Stimulated activated CD4-positive, alpha-beta T cell treated with anti-CD3 and anti-CD28 coated beads, Interleukin-12 subunit alpha, Interleukin-12 subunit beta, amount 100 ng/mL, for 4 hours (primary cell): ENCODE results near the gene KLHL30.
"Not testable (repeated sequence)": the region's sequence is repeated elsewhere in the genome, so short reads cannot be mapped to it uniquely, and the experiment has no call there.

Experiments used
- DNase-seq: peaks from one replicate; pipeline ENCODE4 v3.0.0-alpha.2; 2020

KLHL30 gene

GRCh38 chr2:238163481-238164198, 25.2 kb downstream of the KLHL30 start:
- DNase-seq = no peak

- DNase-seq = no peak
These were observed 26.4 kb downstream of the KLHL30 start for GRCh38 chr2:238164906-238165287.

GRCh38 chr2:238165288-238165921, 26.9 kb downstream of the KLHL30 start:
- DNase-seq = no peak

- DNase-seq = no peak
These were observed 28.2 kb downstream of the KLHL30 start for GRCh38 chr2:238166391-238167343.

- no peak for DNase-seq
These were observed 28.9 kb downstream of the KLHL30 start for GRCh38 chr2:238167344-238167715.

- DNase-seq = no peak
These were observed 29.3 kb downstream of the KLHL30 start for GRCh38 chr2:238167761-238168160.

GRCh38 chr2:238168196-238169047, 30.0 kb downstream of the KLHL30 start:
- DNase-seq = no peak

GRCh38 chr2:238169048-238169707, 30.7 kb downstream of the KLHL30 start:
- no peak for DNase-seq

- DNase-seq = no peak
These were observed 31.3 kb downstream of the KLHL30 start for GRCh38 chr2:238169708-238170251.

GRCh38 chr2:238170386-238171071, 32.1 kb downstream of the KLHL30 start:
- no peak for DNase-seq

- not testable (repeated sequence) for DNase-seq
These were observed 32.6 kb downstream of the KLHL30 start for GRCh38 chr2:238171072-238171431.

- no peak for DNase-seq
These were observed 33.2 kb downstream of the KLHL30 start for GRCh38 chr2:238171575-238172187.

GRCh38 chr2:238172439-238172838, 34.0 kb downstream of the KLHL30 start:
- no peak for DNase-seq

- no peak for DNase-seq
These were observed 35.2 kb downstream of the KLHL30 start for GRCh38 chr2:238173692-238174091.

- no peak for DNase-seq
These were observed 35.8 kb downstream of the KLHL30 start for GRCh38 chr2:238174291-238174690.

- DNase-seq = no peak
These were observed 36.2 kb downstream of the KLHL30 start for GRCh38 chr2:238174701-238175100.

- DNase-seq = no peak
These were observed 38.1 kb downstream of the KLHL30 start for GRCh38 chr2:238176613-238177012.

- DNase-seq = no peak
These were observed 42.1 kb downstream of the KLHL30 start for GRCh38 chr2:238180554-238180953.

GRCh38 chr2:238182362-238182761, 43.9 kb downstream of the KLHL30 start:
- no peak for DNase-seq

- DNase-seq = no peak
These were observed 45.4 kb downstream of the KLHL30 start for GRCh38 chr2:238183821-238184220.
